K562 (cell line): ENCODE data around the gene BRD4. TPM values are rescaled to one million over a fixed set of nuclear protein-coding genes. Genes with fewer than 3 reads are reported as not detected.

Experiments
- ATAC-seq: fragments of 200-7000 bp; cut with Tn5 transposase; 3 replicates; pipeline ENCODE4 v1.9.1; 2020; ENCODE audit warnings: moderate library complexity
- BruUV-seq: library from RNA; stranded (reverse); fragments of 400-500 nt; replicated peaks from 2 replicates; lab custom pipeline; 2021; lab: Mats Ljungman, UMichigan
- CTCF ChIA-PET: fragments of 300-600 bp; formaldehyde crosslinking; extraction: SDS; loops from one replicate; lab custom pipeline; 2021; ENCODE audit warnings: low intra/inter-chr PET ratio; lab: Yijun Ruan, JAX
- POLR2A ChIA-PET: fragments of 300-600, 350-650 bp; sonication (Branson Sonifier 250); formaldehyde crosslinking; extraction: SDS; loops from one replicate; lab custom pipeline; 2021; ENCODE audit warnings: antibody characterized with exemption, inconsistent platforms; lab: Yijun Ruan, JAX
- DNase-seq, 4 experiments: peaks; one replicate each; pipeline versions ENCODE4 v3.0.0 to v3.0.0-alpha.2; 2011 to 2018; ENCODE audit warnings: low spot score in 3 of 4, mixed read lengths in 3 of 4; ENCODE audit errors: extremely low read depth in 1 of 4
- FAIRE-seq: peaks from 2 replicates; lab custom pipeline; 2011; peaks lifted over from hg19 to GRCh38; lab: Jason Lieb, UNC
- H2AFZ ChIP-seq: 2 replicates; pipeline ENCODE4 v1.6.0; 2011; ENCODE audit warnings: low read depth, low read length, control low read depth, inconsistent platforms
- H3K27ac ChIP-seq: fragments of 200-600 bp; 3 replicates; pipeline ENCODE4 v1.8.0; 2011; ENCODE audit warnings: low read depth, mild to moderate bottlenecking, control low read depth, inconsistent platforms, low read length, moderate library complexity, mixed read lengths; ENCODE audit errors: extremely low read depth
- H3K27me3 ChIP-seq, 2 experiments: fragments of 300-600 bp in 1 of 2; 2 replicates in 1 of 2; 3 replicates in 1 of 2; pipeline versions ENCODE4 v1.6.0 to v1.8.0; 2011; ENCODE audit warnings: inconsistent platforms in 2 of 2, low read length in 2 of 2, mild to moderate bottlenecking in 1 of 2, mixed read lengths in 1 of 2, moderate library complexity in 1 of 2; ENCODE audit not compliant: control insufficient read depth in 2 of 2, insufficient read depth in 2 of 2
- H3K36me3 ChIP-seq: fragments of 300-600 bp; 3 replicates; pipeline ENCODE4 v1.8.0; 2011; ENCODE audit warnings: mild to moderate bottlenecking, low read length, inconsistent platforms; ENCODE audit not compliant: control insufficient read depth, insufficient read depth
- H3K4me1 ChIP-seq, 2 experiments: fragments of 200-600 bp in 1 of 2; replicated peaks in 1 of 2; 2 replicates in 1 of 2; 3 replicates in 1 of 2; pipeline versions ENCODE4 v1.5.1 to v1.8.0; 2011; ENCODE audit warnings: inconsistent platforms in 2 of 2, low read length in 2 of 2, mild to moderate bottlenecking in 1 of 2, mixed read lengths in 1 of 2, moderate library complexity in 1 of 2; ENCODE audit not compliant: control insufficient read depth in 2 of 2, insufficient read depth in 2 of 2
- H3K4me2 ChIP-seq: 2 replicates; pipeline ENCODE4 v1.6.1; 2011; ENCODE audit warnings: low read length, control low read depth, inconsistent platforms, mixed read lengths; ENCODE audit not compliant: insufficient read depth
- H3K4me3 ChIP-seq: fragments of 200-600 bp; sonication (generic), shearing (Covaris generic); 2 replicates; pipeline ENCODE4 v1.5.1; 2016; ENCODE audit warnings: control low read depth, inconsistent platforms
- H3K79me2 ChIP-seq: fragments of 200-600 bp; 3 replicates; pipeline ENCODE4 v1.8.0; 2011; ENCODE audit warnings: low read length, inconsistent platforms; ENCODE audit not compliant: control insufficient read depth, insufficient read depth
- H3K9ac ChIP-seq, 2 experiments: 2 replicates each; pipeline versions ENCODE4 v1.6.0 to v1.6.1; 2011; ENCODE audit warnings: low read depth in 2 of 2, low read length in 2 of 2, control low read depth in 1 of 2, inconsistent platforms in 1 of 2, mild to moderate bottlenecking in 1 of 2, mixed read lengths in 1 of 2; ENCODE audit not compliant: insufficient read depth in 1 of 2
- H3K9me1 ChIP-seq: one replicate; pipeline ENCODE4 v1.6.0; 2011; ENCODE audit warnings: inconsistent platforms, mild to moderate bottlenecking, low read length, moderate library complexity; ENCODE audit not compliant: control insufficient read depth, insufficient read depth
- H3K9me3 ChIP-seq: replicated peaks from 2 replicates; pipeline ENCODE4 v1.5.1; 2011; ENCODE audit warnings: low read depth, low read length, inconsistent platforms; ENCODE audit not compliant: control insufficient read depth, insufficient read depth
- H4K20me1 ChIP-seq: replicated peaks from 2 replicates; pipeline ENCODE4 v1.6.1; 2011; ENCODE audit warnings: low read length, inconsistent platforms, mixed read lengths; ENCODE audit not compliant: control insufficient read depth, insufficient read depth
- BRD9 ChIP-seq: fragments of 450-650 bp; IDR thresholded peaks from 2 replicates; pipeline ENCODE4 v1.6.1; 2018; ENCODE audit warnings: low read depth; ENCODE audit not compliant: partially characterized antibody
- HEY1 ChIP-seq: fragments of 250-450 bp; sonication (Bioruptor Pico); IDR thresholded peaks from 2 replicates; pipeline ENCODE4 v1.5.0; 2020; ENCODE audit warnings: mild to moderate bottlenecking, moderate library complexity, borderline replicate concordance
- NBN ChIP-seq: fragments of 450-650 bp; IDR thresholded peaks from 2 replicates; pipeline ENCODE4 v1.6.1; 2016; ENCODE audit warnings: low read depth, mild to moderate bottlenecking
- POLR2AphosphoS5 ChIP-seq: IDR thresholded peaks from 2 replicates; pipeline ENCODE4 v1.6.1; 2011; ENCODE audit warnings: mild to moderate bottlenecking, low read depth, low read length, moderate library complexity; ENCODE audit not compliant: control insufficient read depth, insufficient read depth
- POLR3G ChIP-seq: IDR thresholded peaks from 2 replicates; pipeline ENCODE4 v1.6.1; 2011; ENCODE audit not compliant: insufficient read length, insufficient replicate concordance; ENCODE audit errors: extremely low read depth
- RAD21 ChIP-seq, 2 experiments: fragments of 250-450 bp in 1 of 2; fragments of 450-650 bp in 1 of 2; sonication (Bioruptor Pico) in 1 of 2; formaldehyde crosslinking in 1 of 2; IDR thresholded peaks in 1 of 2; conservative IDR thresholded peaks in 1 of 2; 2 replicates each; pipeline versions ENCODE4 v1.4.0 to v1.8.0; 2020 to 2022; ENCODE audit warnings: mild to moderate bottlenecking in 2 of 2, moderate library complexity in 1 of 2
- ZNF76 ChIP-seq: fragments of 250-450 bp; sonication (Bioruptor Pico); IDR thresholded peaks from 2 replicates; pipeline ENCODE4 v1.4.0; 2020; ENCODE audit warnings: mild to moderate bottlenecking, moderate library complexity, borderline replicate concordance
- ZNF77 ChIP-seq: fragments of 250-450 bp; sonication (Bioruptor Pico); IDR thresholded peaks from 2 replicates; pipeline ENCODE4 v1.5.0; 2020
- WGBS: fragments of 100-300 bp; shearing (Covaris generic); methylation state at CpG from one replicate; pipeline ENCODE4 v1.1.6; 2016; ENCODE audit warnings: low coverage, mixed read lengths; ENCODE audit not compliant: insufficient coverage; ENCODE audit errors: missing lambda C conversion rate; 5-methylcytosine and 5-hydroxymethylcytosine counted together
- in situ Hi-C: fragments of 300-500 bp; cut with MboI; formaldehyde crosslinking; loops from 4 replicates; pipeline ENCODE4 v1.15.0; 2018; ENCODE audit warnings: inconsistent platforms, mixed read lengths
- intact Hi-C: fragments of 100-400 bp; cut with micrococcal nuclease; formaldehyde crosslinking; loops from 2 replicates; pipeline ENCODE4 v1.14.2; 2022
- polyA plus RNA-seq, 8 experiments: library from polyadenylated mRNA; depleted of rRNA in 4 of 8; stranded (reverse) in 5 of 8; unstranded in 3 of 8; fragments of >200 nt; fragmentation: Nextera tagmentation in 2 of 8; fragmentation: Illumina TruSeq in 1 of 8; extraction: Ambion mirVana in 2 of 8; extraction: Trizol in 1 of 8; gene quantifications; 2 replicates each; pipeline versions ENCODE4 v1.2.1 to v1.2.3, GENCODE V29; 2011 to 2014; ENCODE audit warnings: inconsistent platforms in 1 of 8, missing spikeins in 1 of 8
- total RNA-seq, 7 experiments: library from RNA; depleted of rRNA in 6 of 7; stranded (reverse); fragments of >200 nt in 6 of 7; fragmentation: Illumina TruSeq in 2 of 7; extraction: Trizol in 2 of 7; gene quantifications; 2 replicates each; pipeline versions ENCODE4 v1.2.1 to v1.2.3, GENCODE V29; 2011 to 2021; ENCODE audit warnings: low replicate concordance in 1 of 7
- TF ChIP-seq, protein P1 (sequence below): sonication (generic); formaldehyde crosslinking; IDR thresholded peaks from 2 replicates; pipeline ENCODE4 v1.8.0; 2023; ENCODE audit warnings: mild to moderate bottlenecking, missing genetic modification reagents

BRD4 gene
- total and polyA plus RNA-seq, 9 of the 15 experiments (the other 6 are each of a cell fraction or from before 2014, with no cell fraction given): 1.8 to 105 (median 15.6) TPM

DNA sequence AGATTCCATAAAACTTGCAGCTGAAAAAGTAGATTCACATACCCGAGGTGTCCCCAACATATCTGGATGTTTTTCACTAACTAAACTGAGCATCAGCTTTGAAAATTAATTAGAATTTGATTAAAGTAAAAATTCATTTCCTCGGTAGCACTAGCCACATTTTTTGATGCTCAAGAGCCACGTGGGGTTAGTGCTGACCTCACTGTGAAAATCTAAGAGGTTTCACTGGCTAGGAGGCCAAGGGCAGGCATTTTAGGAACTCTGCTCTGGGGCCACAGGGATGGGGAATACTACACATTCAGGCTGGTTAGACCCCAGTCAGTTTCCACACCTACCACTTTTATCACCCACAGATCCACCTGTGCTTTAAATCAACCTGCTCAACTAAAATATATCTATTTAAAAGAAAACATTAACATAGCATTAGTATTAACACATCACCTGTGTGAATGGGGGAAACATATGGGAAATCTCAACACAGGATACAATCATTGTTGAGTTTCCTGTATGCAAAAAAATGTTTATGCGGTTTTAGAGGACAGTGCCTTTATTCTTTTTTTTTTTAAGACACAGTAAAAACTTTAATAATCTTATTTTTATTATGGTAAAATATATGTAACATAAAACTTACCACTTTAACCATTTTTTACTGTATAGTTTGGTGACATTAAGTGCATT is 45.5 kb downstream of the BRD4 start (continued):
- TF ChIP-seq NBN: no peak
- TF ChIP-seq BRD9: no peak
- no peak for TF ChIP-seq ZNF77 (CRISPR knock-in tag)
- no peak for TF ChIP-seq HEY1 (CRISPR knock-in tag)
- TF ChIP-seq RAD21 (CRISPR knock-in tag; conservative IDR thresholded peaks at IDR 0.05 in 1 of 2, IDR thresholded peaks at IDR 0.05 in 1 of 2): no peak
- no peak for TF ChIP-seq ZNF76
- TF ChIP-seq, protein P1, sequence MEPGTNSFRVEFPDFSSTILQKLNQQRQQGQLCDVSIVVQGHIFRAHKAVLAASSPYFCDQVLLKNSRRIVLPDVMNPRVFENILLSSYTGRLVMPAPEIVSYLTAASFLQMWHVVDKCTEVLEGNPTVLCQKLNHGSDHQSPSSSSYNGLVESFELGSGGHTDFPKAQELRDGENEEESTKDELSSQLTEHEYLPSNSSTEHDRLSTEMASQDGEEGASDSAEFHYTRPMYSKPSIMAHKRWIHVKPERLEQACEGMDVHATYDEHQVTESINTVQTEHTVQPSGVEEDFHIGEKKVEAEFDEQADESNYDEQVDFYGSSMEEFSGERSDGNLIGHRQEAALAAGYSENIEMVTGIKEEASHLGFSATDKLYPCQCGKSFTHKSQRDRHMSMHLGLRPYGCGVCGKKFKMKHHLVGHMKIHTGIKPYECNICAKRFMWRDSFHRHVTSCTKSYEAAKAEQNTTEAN: no peak

DNA sequence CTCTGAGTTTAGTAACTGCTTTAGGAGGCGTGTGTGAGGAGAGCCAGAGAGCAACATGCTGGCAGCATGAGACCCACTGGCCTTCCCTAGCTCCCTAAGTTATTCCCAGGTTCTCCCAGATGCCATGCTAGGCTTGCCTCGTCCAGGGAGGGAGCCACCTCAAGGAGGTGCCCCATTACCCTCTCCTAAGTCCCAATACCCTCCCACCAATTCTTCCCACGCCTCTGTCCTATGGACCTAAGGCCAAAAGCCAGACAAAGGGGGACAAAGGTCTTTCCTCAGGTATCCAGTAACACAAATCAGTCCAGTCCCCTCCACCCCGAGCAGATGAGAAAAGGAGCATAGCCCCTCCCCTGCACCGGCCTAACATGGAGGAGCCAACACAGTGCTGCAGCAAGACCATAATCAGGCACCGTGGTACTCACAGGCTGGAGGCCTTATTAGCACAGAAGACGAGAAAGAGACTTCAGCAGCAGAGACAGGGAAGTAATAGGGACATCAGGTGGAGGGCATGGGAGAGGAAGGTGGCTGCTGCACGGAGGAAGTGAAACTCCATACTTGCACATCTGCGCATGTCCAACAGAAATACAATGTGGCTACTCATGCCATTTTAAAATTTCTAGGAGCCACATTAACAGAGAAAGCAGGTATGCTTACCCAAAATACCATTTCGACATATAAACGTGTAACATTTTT is 46.3 kb downstream of the BRD4 start:
- ChIA-PET CTCF (interaction anchor here (0.6 kb wide), 1 partner anchor 9 kb away, joined by 3 read pairs; no protein-coding TSS in a partner anchor), POLR2A (no interaction called here)
- ATAC-seq (peak; percentile 19), DNase-seq (no peak), FAIRE-seq (no peak)
- WGBS: 69% methylated on average over 11 of the region's 11 CpGs
- Histone ChIP-seq H3K4me3 (no peak overlapping the region), H3K4me2 (no peak overlapping the region), H3K27ac (no peak overlapping the region), H3K79me2 (peaks cover 99% of the 10 kb centered on the region), H2AFZ (no peak overlapping the region), H3K27me3 (no peaks in the 10 kb centered on the region), H3K36me3 (peaks cover 17% of the 10 kb centered on the region; the same call in 2 of the 3 replicates), H3K9ac (peak overlapping the region in 1 of 2 experiments; percentile 5; a peak in 1 of 4 replicates), H3K4me1 (peaks cover 12 to 47% of the 10 kb centered on the region in 2 experiments), H3K9me1 (peaks cover 18% of the 10 kb centered on the region), H3K9me3 (no peaks in the 10 kb centered on the region), H4K20me1 (peaks cover 90% of the 10 kb centered on the region)
- in situ Hi-C loops: no loop called here
- intact Hi-C loops: no loop called here
- no TSS peak for BruUV-seq
- TF ChIP-seq POLR2AphosphoS5: 0 out of 2 replicates have a peak, but pooled peaks have one; percentile 19
- TF ChIP-seq POLR3G: no peak
